GM11168 (cell line): Measurements from ENCODE around the gene INPP5A.

Experiments used
- in situ Hi-C: fragments of 300-500 bp; cut with MboI; formaldehyde crosslinking; loops from one replicate; pipeline ENCODE4 v1.12.0; 2022; ENCODE audit warnings: low sequenced_read_pairs; ENCODE audit not compliant: unreplicated experiment

Gene INPP5A

DNA sequence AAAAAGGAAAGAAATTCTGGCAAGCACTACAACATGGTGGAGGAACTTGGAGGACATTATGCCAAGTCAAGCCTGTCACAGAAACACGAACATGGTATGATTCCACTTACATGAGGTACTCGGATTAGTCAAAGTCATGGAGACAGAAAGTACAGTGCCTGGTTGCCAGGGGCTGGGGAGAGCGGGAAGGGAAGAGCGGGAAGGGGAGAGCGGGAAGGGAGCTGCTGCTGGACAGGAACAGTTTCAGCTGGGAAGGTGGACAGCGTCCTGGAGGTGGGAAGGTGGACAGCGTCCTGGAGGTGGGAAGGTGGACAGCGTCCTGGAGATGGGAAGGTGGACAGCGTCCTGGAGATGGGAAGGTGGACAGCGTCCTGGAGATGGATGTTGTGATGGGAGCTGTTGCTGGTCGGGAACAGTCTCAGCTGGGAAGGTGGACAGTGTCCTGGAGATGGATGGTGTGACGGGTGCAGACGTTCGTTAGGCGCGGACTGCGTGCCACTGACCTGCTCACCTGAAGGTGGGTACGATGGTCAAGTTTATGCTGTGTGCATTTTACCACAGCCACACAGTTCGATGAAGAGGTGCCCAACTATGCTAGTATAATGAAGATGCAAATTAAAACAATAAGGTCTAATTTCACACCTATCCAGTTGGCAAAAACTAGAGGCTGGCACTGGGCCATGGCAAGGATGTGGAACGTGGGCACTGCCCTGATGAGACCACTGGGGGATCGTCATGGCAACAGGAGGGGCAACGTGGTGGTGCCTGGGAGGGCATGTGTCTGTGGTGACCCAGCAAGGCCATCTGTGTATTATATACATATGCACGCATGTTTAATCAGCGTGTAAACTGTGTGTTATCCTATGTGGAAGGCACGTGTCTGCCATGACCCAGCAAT lies 144.5 kb downstream of the INPP5A start:
- in situ Hi-C loops: no loop called here

DNA sequence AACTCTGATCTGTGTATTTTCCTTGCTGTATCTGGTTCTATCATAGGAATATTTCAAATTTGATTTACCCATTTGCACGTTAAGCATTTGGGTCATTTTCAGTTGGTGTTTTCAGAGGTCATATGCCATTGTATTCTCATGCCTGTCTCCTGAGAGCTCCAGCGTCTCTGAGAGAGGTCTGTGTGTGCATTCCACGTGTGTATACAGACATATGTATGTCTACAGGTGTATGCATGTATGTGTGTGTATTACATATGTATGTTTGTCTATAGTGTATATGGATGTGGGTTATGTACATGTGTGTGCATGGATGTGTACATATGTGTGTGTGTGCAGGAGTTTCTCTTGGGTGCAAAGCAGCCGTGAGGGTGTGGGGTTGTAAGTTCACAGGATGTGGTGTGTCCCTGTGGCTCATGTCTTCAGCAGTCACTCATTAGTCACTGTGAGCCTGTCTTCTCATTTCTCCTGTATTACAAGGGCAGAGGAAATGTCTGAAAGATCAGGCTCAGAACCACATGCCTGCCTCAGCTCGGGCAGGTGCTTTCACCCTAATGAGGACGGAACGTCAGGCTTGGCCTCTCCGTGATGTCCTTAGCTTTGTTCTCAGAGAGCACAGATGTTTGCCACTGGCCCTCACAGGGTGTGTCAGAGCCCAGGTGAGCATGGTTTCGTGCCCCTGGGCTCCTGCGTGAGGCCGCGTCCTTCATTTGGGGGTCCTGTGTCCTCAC lies 146.7 kb downstream of the INPP5A start:
- in situ Hi-C loops: no loop called here

DNA sequence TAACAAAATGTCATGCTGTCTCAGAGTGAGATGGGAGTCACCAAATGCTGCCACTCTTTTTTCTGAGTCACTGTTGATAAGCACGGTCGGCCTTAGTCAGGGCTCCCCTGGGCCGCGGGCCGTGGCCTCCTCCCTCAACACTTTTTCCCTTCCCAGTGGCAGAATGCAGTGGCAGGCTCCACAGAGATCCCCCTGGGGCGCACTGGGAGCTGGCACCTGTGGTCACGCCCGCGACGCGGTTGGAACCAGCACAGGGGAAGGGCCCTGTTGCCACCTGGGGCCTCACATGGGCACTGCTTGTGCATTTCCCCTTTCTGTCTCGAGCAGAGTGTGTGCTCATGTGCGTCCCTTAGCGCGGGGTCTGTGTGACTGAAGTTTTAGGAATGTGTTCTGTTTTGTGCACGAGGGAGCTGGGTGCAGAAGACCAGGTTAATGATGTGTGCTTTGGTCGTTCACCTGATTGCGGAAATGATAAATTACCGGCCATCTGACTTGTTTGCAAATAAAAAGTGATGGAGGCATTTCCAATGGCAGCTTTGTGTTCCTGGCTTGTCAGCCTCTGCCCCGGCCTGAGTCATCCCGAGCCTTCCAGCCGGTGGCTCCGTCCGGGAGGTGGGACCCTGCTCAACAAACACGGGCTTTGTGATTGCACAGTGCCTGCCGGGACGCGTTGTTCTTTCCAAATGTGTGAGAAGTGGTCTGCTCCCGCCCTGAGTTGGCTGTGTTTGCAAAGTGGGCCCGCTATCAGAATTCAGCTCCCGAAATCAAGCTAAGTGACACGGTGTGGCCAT lies 147.7 kb downstream of the INPP5A start:
- in situ Hi-C loops: no loop called here

DNA sequence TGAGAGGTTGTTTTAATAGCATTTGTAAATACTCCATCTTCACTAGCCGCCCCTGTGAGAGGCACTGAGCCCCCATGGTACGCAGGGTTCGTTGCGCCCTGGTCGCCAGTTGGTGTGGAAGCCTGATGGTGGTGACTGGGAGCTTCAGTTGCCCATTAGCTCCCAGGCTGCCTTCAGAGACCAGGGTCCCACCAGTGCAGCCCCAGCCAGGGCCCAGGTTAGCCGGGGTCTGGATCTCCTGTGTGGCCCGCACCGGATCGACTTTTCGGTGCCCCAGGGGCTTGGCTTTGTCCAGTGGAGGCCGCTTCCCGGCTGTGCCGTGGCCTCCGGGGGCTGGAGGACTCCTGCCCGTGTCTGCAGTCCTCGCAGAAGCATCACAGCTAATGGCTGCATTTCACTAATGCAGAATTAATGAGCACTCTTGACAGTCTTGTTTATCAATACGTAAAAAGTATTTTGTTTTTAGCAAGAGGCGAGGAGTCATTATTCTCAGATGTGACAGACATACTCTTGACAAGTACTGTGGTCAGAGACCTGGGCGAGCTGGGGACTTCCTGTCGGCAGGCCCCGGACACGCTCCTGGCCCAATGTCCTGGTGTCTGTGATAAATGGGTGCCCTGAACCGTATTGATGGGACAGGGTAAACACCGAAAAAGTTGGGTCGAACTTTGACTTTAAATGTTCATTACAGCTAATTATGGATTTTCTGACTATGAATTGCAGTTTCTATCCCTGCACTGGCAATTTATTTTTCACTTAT lies 148.5 kb downstream of the INPP5A start:
- in situ Hi-C loops: no loop called here

DNA sequence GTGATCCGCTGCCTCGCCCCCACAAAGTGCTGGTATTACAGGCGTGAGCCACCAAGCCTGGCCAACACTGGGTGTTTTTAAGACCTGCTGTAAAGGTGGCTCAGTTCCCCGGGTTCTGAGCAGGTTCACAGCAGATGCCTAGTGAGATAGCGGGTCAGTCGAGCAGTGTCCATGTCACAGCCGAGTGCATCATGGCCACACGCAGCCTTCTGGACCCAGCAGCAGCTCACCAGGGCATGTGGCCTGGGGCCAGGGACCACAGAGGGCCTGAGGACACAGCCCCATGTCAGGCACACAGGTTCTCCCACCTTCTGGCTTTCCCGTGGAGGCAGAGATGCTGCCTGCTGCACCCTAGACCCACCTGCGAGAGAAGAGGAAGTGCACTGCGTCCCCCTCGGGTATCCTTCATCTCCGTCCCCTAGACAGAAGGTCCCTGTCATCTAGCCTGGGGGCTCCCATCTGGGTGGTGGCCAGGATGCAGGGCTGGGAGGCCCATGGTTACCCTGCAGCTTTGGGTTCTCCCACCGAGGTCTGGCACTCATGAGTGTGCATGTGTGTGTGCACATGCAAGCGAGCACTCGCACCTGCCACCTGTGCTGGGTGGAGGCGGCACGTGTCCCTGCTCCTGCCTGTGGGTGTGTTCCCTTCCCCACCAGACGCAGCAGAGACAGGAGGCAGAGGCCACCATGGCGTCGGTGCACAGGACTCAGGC lies 149.8 kb downstream of the INPP5A start:
- in situ Hi-C loops: no loop called here

DNA sequence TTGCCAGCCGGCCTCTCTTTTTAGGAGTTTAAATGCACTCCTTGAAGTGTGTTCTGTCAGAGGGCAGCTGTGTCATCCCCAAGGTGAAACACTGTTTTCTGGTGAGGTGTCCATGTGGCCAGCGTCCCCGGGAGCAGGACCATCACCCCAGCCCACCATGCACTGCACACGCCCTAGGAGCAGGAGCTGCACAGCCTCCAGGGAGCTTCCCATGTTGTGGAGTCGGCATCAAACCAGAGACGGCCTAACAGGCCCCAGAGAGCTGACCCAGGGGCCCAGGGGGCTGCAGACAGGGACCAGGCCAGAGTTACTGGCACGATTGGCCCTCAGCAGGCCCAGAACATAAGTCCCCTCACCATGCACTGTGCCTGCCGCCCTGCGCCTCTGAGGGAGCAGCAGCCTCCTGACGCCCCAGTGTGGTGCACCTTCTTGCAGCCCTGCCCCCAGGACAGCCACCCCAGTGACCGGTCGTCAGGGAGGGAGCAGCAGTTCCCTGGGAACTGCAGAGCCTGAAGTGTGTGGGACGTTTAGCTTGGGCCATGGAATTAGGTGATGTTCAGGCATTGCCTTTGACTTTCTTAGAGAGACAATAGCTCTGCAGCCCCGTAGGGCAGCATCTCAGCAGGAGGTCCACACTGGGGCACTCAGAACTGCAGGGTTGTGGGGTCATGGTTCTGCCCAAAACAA lies 150.4 kb downstream of the INPP5A start:
- in situ Hi-C loops: no loop called here

DNA sequence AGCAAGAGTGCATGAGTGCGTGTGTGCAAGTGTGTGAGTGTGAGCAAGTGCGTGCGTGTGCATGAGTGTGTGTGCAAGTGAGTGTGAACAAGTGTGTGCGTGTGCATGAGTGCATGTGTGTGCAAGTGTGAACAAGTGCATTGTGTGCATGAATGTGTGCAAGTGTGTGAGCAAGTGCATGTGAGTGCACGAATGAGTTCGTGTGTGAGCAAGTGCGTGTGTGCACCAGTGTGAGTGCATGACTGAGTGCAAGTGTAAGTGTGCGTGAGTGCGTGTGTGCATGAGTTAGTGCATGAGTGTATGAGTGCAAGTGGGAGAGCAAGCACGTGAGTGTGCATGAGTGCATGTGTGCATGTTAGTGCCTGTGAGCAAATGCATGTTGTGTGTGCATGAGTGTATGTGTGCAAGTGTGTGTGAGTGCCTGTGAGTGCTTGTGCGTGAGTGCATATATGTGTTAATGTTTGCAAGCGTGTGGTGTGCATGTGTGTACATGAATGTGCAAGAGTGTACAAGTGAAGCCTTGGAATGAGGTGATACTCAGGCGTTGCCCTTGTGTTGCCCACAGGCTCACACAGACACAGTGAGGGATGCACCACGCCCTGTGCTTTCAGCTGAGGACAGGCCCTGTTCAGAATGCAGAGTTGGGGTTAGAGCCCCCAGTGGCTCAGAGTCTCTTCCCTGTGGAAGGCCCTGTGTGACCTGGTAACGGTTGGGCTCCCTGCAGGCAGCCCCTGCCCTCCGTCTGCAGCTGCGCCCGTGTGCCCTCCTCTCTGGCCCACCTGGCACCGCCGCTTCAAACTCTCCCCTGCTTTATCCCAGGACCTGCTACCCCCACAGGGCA lies 151.2 kb downstream of the INPP5A start:
- in situ Hi-C loops: no loop called here

DNA sequence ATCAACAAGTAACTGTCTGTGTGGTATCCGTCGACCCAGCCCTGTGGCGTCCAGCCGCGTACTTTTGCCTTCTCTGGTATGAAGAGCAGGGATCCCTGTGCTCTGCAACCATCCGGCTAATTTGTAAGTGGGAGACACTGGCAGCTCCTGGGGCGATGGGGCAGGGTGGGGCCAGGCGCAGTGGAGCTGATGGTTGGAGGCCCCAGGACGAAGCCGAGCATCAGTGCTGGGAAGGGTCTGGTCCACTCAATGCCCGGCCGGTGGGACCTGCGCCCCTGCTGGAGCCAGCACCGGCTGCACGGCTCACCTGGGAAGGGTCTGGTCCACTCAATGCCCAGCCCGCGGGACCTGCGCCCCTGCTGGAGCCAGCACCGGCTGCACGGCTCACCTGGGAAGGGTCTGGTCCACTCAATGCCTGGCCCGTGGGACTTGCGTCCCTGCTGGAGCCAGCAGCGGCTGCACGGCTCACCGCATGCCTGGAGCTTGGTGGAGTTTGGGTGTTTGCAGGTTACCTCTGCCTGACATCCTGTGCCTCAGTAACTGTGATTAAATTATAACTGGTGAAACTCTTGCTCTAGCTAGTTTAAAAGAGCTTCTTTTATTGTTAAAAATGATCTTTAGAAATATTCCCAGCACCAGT lies 152.3 kb downstream of the INPP5A start:
- in situ Hi-C loops: no loop called here

DNA sequence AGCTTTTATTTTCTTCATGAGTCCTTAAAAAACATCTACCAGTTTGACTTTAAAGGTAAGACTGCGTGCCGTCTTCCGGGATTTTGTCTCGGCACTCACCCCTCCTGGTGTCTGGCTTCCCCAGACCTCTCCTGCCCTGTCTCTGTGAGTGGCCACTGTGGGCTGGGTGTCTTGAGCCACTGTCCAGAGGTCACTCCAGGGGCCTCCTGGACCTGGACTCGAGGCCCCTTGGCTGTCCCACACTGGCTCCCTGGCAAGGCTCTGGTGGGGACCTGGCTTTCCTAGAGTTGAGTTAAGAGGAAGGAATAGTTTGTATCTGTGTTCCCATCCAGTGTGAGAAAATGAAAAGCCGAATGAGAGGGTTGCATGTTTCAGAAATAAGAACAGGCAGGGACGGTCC lies 152.8 kb downstream of the INPP5A start:
- in situ Hi-C loops: no loop called here

DNA sequence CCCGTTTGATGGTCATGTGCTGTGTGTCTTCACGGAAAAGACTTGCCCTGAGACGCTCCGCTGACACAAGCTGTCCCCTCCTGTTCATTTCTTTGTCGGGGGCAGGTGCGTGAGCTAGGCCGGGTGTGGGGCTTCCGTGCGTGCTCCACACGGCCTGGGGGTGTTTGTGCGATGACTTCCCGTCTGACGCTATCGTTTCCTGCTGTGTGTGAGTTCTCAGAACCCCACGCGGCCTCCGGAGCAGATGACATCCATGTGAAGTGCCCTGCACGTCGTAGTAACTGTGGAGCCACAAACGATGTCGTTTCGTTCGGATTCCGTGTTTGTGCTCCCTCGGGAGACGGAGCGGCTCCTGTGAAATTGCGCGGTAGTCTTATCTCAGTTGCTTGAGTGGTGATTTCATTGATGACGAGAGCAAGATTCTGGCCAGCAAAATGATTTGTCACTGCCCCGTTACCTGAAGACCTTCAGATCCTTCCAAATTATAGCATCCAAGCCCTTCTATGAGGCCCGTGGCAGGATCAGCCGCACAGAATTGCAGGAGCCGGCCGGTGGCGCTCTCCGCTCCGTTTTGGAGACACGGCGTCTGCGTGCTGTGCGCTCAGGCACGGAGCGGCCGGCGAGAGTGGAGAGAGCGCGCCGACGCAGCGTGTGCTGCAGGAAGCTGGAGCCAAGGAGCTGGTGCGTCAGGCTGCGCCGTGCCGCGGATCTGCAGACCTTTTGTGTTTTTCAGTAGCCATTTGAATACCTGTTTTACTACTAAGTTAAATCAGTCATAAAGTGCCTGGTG lies 153.4 kb downstream of the INPP5A start:
- in situ Hi-C loops: no loop called here

DNA sequence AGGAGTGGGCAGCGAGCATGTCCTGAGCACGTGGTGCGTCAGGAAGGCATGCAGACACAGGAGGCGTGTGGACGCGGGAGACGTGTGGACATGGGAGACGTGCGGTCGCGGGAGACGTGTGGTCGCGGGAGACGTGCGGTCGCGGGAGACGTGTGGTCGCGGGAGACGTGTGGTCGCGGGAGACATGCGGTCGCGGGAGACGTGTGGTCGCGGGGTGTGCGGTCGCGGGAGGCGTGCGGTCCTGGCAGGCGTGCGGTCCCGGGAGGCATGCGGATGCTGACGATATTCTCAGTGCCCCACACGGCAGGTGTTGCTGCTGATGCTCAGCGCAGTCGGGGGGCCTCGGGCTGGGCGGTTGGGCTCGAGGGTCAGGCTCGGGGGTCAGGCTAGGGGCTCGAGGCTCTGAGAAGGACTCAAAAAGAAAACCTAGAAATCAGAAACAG lies 154.1 kb downstream of the INPP5A start:
- in situ Hi-C loops: no loop called here

DNA sequence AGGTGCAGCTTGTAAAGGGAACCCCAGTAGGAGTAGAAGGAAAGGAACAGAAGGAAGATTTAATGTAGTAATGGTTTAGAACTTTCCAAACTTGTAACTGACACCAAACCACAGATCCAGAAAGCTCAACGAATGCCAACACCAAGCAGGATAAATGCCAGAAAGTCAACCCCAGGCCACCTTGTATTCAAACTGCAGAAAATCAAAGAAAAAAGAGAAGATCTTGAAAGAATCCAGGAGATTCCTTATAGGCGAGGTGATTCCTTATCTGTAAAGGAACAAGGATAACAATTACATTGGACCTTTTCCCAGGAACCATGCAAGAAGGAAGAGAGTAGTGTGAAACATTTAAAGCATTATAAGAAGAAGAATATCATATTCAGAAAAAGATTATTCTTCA lies 154.7 kb downstream of the INPP5A start:
- in situ Hi-C loops: no loop called here

DNA sequence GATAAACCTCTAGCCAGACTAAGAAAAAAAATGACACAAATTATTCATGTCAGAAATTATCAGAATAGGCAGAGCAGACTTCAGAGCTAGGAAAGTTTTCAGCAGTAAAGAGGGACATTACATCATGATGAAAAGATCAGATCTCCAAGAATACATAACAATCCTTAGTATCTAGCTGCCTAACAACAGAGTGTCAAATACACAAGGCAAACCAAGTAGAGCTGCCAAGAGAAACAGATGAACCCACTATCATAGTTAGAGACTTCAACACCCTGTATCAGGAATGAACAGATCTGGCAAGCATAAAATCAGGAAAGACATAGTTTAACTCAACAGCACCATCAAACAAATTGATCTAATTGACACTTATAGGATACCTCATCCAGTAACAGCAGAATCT lies 156.1 kb downstream of the INPP5A start:
- in situ Hi-C loops: no loop called here

DNA sequence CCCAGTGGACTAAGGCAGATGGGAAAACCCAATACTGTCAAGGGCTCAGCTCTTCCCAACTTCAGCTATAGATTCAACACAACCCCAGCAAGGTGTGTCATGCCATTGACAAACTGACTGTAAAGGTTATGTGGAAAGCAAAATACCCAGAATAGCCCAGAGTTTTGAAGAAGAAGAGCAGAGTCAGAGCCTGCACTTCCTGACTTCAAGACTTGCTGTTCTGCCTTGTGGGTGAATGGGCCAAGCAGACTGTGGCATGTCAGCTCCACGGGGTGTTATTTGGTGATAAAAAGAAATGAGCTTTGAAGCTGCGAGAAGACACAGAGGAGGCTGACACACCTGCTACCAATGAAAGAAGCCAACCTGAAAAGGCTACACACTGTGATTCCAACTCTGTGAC lies 158.6 kb downstream of the INPP5A start:
- in situ Hi-C loops: no loop called here

DNA sequence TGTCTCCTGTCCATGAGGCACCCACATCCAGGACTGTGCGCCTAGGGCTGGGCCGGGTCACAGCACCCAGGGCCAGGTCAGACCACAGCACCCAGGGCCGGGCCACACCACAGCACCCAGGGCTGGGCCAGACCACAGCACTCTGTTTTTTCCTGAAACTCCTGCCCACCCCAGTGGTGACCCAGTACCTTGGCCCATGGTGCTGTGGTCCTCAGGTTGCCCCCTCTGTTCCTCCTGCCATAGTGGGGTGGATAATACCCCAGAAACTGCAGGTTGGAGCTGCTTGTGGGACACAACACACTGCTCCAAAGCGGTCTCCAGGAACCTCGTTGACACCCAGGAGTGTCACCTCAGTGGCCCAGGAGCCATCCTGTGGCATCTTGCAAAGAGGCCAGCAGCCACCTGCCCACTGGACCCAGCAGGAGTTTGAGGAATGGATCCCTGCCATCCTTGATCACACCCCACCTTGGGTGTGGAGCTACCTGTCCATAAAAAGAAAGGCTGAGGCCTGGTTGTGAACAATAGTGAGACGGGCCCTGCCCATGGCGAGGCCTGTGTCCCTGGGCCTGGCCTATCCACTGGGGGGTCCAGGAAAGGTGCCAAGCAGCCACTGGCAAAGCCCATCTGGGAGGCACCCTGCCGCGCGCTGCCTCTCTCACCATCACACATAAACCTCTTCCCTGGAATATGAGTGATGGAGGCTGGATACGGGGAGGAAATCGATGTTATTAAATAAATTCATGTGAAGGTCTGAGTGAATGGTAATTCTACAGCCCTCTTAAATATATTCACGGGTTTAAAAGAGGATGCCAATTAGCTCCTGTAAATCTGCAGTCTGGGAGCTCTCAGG lies 159.4 kb downstream of the INPP5A start:
- in situ Hi-C loops: no loop called here
